GM23338 (cell line): ENCODE results near the gene CPT1A. TPM values are rescaled to one million over a fixed set of nuclear protein-coding genes. Genes with fewer than 3 reads are reported as not detected.
A peak's percentile ranks its signal among the peaks of the same experiment; 100 is the strongest.

ENCODE experiments used
- ATAC-seq: fragments of 200-7000 bp; cut with Tn5 transposase; 3 replicates; pipeline ENCODE4 v1.9.1; 2020
- DNase-seq: peaks from one replicate; pipeline ENCODE4 v3.0.0-alpha.2; 2015; ENCODE audit warnings: low spot score
- H2AFZ ChIP-seq: fragments of 200-600 bp; sonication (generic); 2 replicates; pipeline ENCODE4 v1.8.0; 2016; ENCODE audit warnings: antibody characterized with exemption, mild to moderate bottlenecking, moderate library complexity
- H3F3A ChIP-seq: fragments of 200-600 bp; sonication (generic); replicated peaks from 2 replicates; pipeline ENCODE4 v1.8.0; 2017; ENCODE audit warnings: antibody characterized with exemption, mixed run types, low read depth
- H3K27ac ChIP-seq: fragments of 200-600 bp; sonication (generic); 2 replicates; pipeline ENCODE4 v1.6.1; 2016; ENCODE audit warnings: low read depth
- H3K27me3 ChIP-seq: fragments of 200-600 bp; sonication (generic); 2 replicates; pipeline ENCODE4 v1.8.0; 2016; ENCODE audit warnings: mild to moderate bottlenecking, mixed run types, moderate library complexity; ENCODE audit not compliant: insufficient read depth
- H3K36me3 ChIP-seq: fragments of 200-600 bp; sonication (generic); 2 replicates; pipeline ENCODE4 v1.8.0; 2016; ENCODE audit warnings: mild to moderate bottlenecking; ENCODE audit not compliant: insufficient read depth
- H3K4me1 ChIP-seq: fragments of 200-600 bp; sonication (generic); 2 replicates; pipeline ENCODE4 v1.8.0; 2016; ENCODE audit warnings: mild to moderate bottlenecking, moderate library complexity; ENCODE audit not compliant: insufficient read depth
- H3K4me2 ChIP-seq: fragments of 200-600 bp; sonication (generic); 2 replicates; pipeline ENCODE4 v1.7.1; 2017; ENCODE audit warnings: mixed run types
- H3K4me3 ChIP-seq: fragments of 200-600 bp; sonication (generic); 2 replicates; pipeline ENCODE4 v1.6.1; 2016; ENCODE audit warnings: mixed run types
- H3K79me2 ChIP-seq: fragments of 200-600 bp; sonication (generic); replicated peaks from 2 replicates; pipeline ENCODE4 v1.8.0; 2017; ENCODE audit warnings: mild to moderate bottlenecking; ENCODE audit not compliant: insufficient read depth
- H3K9me2 ChIP-seq: fragments of 200-600 bp; sonication (generic); 2 replicates; pipeline ENCODE4 v1.8.0; 2017; ENCODE audit not compliant: insufficient read depth
- H4K20me1 ChIP-seq: fragments of 200-600 bp; sonication (generic); replicated peaks from 2 replicates; pipeline ENCODE4 v1.8.0; 2017; ENCODE audit warnings: mild to moderate bottlenecking; ENCODE audit not compliant: insufficient read depth
- H3K27ac Mint-ChIP-seq: 2 replicates; pipeline ENCODE4 v1.8.0; 2020; ENCODE audit warnings: inconsistent platforms, mild to moderate bottlenecking, moderate library complexity, mixed read lengths
- H3K27me3 Mint-ChIP-seq: 3 replicates; pipeline ENCODE4 v1.8.0; 2022; ENCODE audit warnings: low read depth, mild to moderate bottlenecking, moderate library complexity, mixed read lengths, inconsistent platforms; ENCODE audit not compliant: insufficient read depth, poor library complexity
- H3K36me3 Mint-ChIP-seq: 3 replicates; pipeline ENCODE4 v1.8.0; 2021; ENCODE audit warnings: low read depth, mild to moderate bottlenecking, inconsistent platforms, moderate library complexity, mixed read lengths
- H3K4me1 Mint-ChIP-seq: 3 replicates; pipeline ENCODE4 v1.8.0; 2020; ENCODE audit warnings: mild to moderate bottlenecking, inconsistent platforms, mixed read lengths
- H3K4me3 Mint-ChIP-seq: 3 replicates; pipeline ENCODE4 v1.8.0; 2021; ENCODE audit warnings: moderate library complexity, mild to moderate bottlenecking, inconsistent platforms, mixed read lengths
- H3K9me3 Mint-ChIP-seq: 3 replicates; pipeline ENCODE4 v1.8.0; 2020; ENCODE audit warnings: moderate library complexity, mild to moderate bottlenecking, inconsistent platforms, mixed read lengths
- CREB1 ChIP-seq: fragments of 250-450 bp; sonication (Bioruptor Pico); IDR thresholded peaks from 2 replicates; pipeline ENCODE4 v1.5.0; 2020; ENCODE audit warnings: low read depth, mild to moderate bottlenecking, moderate library complexity
- ETS1 ChIP-seq: IDR thresholded peaks from 2 replicates; pipeline ENCODE4 v1.6.1; 2016; ENCODE audit warnings: antibody characterized with exemption
- EZH2phosphoT487 ChIP-seq: fragments of 200-600 bp; sonication (generic); IDR thresholded peaks from one replicate; pipeline ENCODE4 v1.8.1; 2018; ENCODE audit warnings: antibody characterized with exemption; ENCODE audit not compliant: unreplicated experiment
- polyA plus RNA-seq: library from polyadenylated mRNA; unstranded; fragments of >200 nt; fragmentation: Nextera tagmentation; extraction: Ambion mirVana; gene quantifications from 2 replicates; pipeline ENCODE4 v1.2.1, GENCODE V29; 2016
- total RNA-seq: library from RNA; depleted of rRNA; stranded (reverse); fragments of >200 nt; shearing (Covaris generic); gene quantifications from 2 replicates; pipeline ENCODE4 v1.2.3, GENCODE V29; 2014
- TF ChIP-seq, protein P1 (sequence below): fragments of 250-450 bp; sonication (Bioruptor Pico); IDR thresholded peaks from 2 replicates; pipeline ENCODE4 v1.5.0; 2020; ENCODE audit warnings: mild to moderate bottlenecking, moderate library complexity
- TF ChIP-seq, protein P2 (sequence below), 2 experiments: fragments of 200-600 bp in 1 of 2; sonication (generic) in 1 of 2; conservative IDR thresholded peaks; 2 replicates each; pipeline versions ENCODE4 v1.5.1 to v1.6.1; 2016 to 2017; ENCODE audit warnings: antibody characterized with exemption in 2 of 2, low read depth in 2 of 2, mild to moderate bottlenecking in 2 of 2, moderate library complexity in 1 of 2

CPT1A gene
- total and polyA plus RNA-seq, 2 experiments from 2014 or later: 2.6 to 9.5 TPM

GRCh38 chr11:68734111-68734510, 107.6 kb downstream of the CPT1A start (continued):
- TF ChIP-seq ETS1 (no peak), EZH2phosphoT487 (no peak)
- TF ChIP-seq, protein P1, sequence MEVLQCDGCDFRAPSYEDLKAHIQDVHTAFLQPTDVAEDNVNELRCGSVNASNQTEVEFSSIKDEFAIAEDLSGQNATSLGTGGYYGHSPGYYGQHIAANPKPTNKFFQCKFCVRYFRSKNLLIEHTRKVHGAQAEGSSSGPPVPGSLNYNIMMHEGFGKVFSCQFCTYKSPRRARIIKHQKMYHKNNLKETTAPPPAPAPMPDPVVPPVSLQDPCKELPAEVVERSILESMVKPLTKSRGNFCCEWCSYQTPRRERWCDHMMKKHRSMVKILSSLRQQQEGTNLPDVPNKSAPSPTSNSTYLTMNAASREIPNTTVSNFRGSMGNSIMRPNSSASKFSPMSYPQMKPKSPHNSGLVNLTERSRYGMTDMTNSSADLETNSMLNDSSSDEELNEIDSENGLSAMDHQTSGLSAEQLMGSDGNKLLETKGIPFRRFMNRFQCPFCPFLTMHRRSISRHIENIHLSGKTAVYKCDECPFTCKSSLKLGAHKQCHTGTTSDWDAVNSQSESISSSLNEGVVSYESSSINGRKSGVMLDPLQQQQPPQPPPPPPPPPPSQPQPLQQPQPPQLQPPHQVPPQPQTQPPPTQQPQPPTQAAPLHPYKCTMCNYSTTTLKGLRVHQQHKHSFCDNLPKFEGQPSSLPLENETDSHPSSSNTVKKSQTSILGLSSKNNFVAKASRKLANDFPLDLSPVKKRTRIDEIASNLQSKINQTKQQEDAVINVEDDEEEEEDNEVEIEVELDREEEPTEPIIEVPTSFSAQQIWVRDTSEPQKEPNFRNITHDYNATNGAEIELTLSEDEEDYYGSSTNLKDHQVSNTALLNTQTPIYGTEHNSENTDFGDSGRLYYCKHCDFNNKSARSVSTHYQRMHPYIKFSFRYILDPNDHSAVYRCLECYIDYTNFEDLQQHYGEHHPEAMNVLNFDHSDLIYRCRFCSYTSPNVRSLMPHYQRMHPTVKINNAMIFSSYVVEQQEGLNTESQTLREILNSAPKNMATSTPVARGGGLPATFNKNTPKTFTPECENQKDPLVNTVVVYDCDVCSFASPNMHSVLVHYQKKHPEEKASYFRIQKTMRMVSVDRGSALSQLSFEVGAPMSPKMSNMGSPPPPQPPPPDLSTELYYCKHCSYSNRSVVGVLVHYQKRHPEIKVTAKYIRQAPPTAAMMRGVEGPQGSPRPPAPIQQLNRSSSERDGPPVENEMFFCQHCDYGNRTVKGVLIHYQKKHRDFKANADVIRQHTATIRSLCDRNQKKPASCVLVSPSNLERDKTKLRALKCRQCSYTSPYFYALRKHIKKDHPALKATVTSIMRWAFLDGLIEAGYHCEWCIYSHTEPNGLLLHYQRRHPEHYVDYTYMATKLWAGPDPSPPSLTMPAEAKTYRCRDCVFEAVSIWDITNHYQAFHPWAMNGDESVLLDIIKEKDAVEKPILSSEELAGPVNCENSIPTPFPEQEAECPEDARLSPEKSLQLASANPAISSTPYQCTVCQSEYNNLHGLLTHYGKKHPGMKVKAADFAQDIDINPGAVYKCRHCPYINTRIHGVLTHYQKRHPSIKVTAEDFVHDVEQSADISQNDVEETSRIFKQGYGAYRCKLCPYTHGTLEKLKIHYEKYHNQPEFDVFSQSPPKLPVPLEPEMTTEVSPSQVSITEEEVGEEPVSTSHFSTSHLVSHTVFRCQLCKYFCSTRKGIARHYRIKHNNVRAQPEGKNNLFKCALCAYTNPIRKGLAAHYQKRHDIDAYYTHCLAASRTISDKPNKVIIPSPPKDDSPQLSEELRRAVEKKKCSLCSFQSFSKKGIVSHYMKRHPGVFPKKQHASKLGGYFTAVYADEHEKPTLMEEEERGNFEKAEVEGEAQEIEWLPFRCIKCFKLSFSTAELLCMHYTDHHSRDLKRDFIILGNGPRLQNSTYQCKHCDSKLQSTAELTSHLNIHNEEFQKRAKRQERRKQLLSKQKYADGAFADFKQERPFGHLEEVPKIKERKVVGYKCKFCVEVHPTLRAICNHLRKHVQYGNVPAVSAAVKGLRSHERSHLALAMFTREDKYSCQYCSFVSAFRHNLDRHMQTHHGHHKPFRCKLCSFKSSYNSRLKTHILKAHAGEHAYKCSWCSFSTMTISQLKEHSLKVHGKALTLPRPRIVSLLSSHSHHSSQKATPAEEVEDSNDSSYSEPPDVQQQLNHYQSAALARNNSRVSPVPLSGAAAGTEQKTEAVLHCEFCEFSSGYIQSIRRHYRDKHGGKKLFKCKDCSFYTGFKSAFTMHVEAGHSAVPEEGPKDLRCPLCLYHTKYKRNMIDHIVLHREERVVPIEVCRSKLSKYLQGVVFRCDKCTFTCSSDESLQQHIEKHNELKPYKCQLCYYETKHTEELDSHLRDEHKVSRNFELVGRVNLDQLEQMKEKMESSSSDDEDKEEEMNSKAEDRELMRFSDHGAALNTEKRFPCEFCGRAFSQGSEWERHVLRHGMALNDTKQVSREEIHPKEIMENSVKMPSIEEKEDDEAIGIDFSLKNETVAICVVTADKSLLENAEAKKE: no peak

DNA sequence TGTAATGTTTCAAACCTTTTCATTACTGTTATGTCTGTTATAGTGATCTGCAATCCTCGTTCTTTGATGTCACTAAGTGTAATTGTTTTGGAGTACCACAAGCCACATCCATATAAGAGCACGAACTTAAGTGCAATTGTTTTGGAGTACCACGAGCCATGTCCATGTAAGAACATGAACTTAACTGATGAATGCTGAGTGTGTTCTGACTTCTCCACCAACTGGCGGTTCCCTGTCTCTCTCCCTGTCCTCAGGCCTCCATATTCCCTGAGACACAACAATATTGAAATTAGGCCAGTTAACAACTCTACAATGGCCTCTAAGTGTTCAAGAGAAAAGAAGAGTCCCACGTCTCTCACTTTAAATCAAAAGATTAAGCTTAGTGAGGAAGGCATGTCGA, 113.9 kb downstream of the CPT1A start:
- no peaks in the 10 kb centered on the region for H3K36me3 ChIP-seq
- ATAC-seq: peak; percentile 57
- H3K27ac Mint-ChIP-seq: no peak overlapping the region; the same call in 1 of the 2 replicates

More for the DNA sequence above, 113.9 kb downstream of the CPT1A start:
- Mint-ChIP-seq H3K4me3 (no peak overlapping the region), H3K4me1 (peaks cover 24% of the 10 kb centered on the region), H3K36me3 (peaks cover 10% of the 10 kb centered on the region; the same call in 2 of the 3 replicates), H3K27me3 (peaks cover 2% of the 10 kb centered on the region), H3K9me3 (no peaks in the 10 kb centered on the region)
- no peak overlapping the region for H3K4me3 ChIP-seq
- no peaks in the 10 kb centered on the region for H4K20me1 ChIP-seq
- no peak overlapping the region for H3K4me2 ChIP-seq
- no peaks in the 10 kb centered on the region for H3K27me3 ChIP-seq
- no peaks in the 10 kb centered on the region for H3K9me2 ChIP-seq
- TF ChIP-seq EZH2phosphoT487: no peak
- TF ChIP-seq CREB1: no peak
- TF ChIP-seq, protein P2, sequence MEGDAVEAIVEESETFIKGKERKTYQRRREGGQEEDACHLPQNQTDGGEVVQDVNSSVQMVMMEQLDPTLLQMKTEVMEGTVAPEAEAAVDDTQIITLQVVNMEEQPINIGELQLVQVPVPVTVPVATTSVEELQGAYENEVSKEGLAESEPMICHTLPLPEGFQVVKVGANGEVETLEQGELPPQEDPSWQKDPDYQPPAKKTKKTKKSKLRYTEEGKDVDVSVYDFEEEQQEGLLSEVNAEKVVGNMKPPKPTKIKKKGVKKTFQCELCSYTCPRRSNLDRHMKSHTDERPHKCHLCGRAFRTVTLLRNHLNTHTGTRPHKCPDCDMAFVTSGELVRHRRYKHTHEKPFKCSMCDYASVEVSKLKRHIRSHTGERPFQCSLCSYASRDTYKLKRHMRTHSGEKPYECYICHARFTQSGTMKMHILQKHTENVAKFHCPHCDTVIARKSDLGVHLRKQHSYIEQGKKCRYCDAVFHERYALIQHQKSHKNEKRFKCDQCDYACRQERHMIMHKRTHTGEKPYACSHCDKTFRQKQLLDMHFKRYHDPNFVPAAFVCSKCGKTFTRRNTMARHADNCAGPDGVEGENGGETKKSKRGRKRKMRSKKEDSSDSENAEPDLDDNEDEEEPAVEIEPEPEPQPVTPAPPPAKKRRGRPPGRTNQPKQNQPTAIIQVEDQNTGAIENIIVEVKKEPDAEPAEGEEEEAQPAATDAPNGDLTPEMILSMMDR (conservative IDR thresholded peaks at IDR 0.05; ENCODE audit: low read depth in 2 of 2): peak in 1 of 2 experiments; percentile 62; a peak in 2 of 4 replicates
- no peaks in the 10 kb centered on the region for H3F3A ChIP-seq
- H2AFZ ChIP-seq: no peak overlapping the region
- no peak overlapping the region for H3K27ac ChIP-seq
- no peak for DNase-seq
- H3K79me2 ChIP-seq: no peaks in the 10 kb centered on the region
- peaks cover 30% of the 10 kb centered on the region for H3K4me1 ChIP-seq
